ENCODE data around the gene PCDHA3.
"Not testable (repeated sequence)": the region's sequence is repeated elsewhere in the genome, so short reads cannot be mapped to it uniquely, and the experiment has no call there.

PCDHA3 gene

DNA sequence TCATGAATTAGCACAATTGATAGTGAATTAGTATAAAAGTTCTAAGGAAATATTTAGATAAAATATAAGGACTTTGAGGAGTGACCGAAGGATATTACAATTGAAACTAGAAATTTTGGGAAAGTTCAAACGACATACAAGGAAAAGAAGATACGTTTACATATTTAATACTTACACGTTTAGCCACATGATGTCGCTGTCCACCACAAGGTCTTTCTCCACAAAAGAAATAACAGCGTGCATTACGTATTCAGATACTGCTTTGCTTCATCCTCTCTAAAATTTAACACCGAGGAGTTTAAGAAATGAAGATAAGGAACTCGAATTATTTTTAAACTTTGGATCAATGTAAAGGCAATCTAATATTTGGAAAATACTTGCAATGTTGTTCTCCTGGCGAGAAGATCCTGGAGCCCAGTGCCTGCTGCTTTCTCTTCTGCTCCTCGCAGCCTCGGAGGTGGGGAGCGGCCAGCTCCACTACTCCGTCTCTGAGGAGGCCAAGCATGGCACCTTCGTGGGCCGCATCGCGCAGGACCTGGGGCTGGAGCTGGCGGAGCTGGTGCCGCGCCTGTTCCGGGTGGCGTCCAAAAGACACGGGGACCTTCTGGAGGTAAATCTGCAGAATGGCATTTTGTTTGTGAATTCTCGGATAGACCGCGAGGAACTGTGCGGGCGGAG, at the start of gene PCDHA3:
Gene PCDHA3, plus strand, starts transcription at position 242 of the 678 bp plus-strand sequence.
- Histone ChIP-seq H3K4me1 (ENCODE audit: control insufficient read depth, insufficient read depth, low read length) (no peaks in the 10 kb centered on the region), H3K36me3 (ENCODE audit: control insufficient read depth, insufficient read depth, low read length) (no peaks in the 10 kb centered on the region), H3K4me3 (ENCODE audit: low read length) (peak within 1 kb of the TSS; percentile 14), H3K27me3 (ENCODE audit: control insufficient read depth, insufficient read depth, low read length) (no peaks in the 10 kb centered on the region), H3K27ac (ENCODE audit: low read depth, low read length) (no peak within 1 kb of the TSS), H3K9ac (ENCODE audit: low read length) (no peak within 1 kb of the TSS)

DNA sequence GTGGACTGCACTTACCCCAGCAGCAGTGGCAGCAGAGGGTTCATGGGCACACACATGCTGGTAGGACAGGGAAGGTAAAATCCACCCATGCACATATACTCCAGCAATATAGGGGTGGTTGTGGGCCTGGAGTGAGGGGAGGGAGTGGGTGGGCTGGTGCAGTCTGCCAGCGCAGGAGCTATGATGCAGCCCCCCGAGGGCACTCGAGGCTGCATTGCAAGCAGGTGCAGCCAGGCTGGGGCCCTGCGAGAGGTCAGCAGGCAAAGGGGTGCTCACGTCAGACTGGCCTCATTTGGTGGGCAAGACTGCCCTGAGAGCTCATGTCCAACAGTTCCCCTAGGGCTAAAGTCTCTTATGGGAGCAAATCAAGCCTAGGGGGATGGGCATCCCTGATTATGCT, 47.3 kb upstream of the PCDHA3 start:
- Histone ChIP-seq H3K36me3 (ENCODE audit: control insufficient read depth, insufficient read depth, low read length) (no peaks in the 10 kb centered on the region), H3K27ac (ENCODE audit: low read depth, low read length) (no peak overlapping the region), H3K9ac (ENCODE audit: low read length) (no peak overlapping the region), H3K4me3 (ENCODE audit: low read length) (no peak overlapping the region), H3K4me1 (ENCODE audit: control insufficient read depth, insufficient read depth, low read length) (no peaks in the 10 kb centered on the region), H3K27me3 (ENCODE audit: control insufficient read depth, insufficient read depth, low read length) (no peaks in the 10 kb centered on the region)

DNA sequence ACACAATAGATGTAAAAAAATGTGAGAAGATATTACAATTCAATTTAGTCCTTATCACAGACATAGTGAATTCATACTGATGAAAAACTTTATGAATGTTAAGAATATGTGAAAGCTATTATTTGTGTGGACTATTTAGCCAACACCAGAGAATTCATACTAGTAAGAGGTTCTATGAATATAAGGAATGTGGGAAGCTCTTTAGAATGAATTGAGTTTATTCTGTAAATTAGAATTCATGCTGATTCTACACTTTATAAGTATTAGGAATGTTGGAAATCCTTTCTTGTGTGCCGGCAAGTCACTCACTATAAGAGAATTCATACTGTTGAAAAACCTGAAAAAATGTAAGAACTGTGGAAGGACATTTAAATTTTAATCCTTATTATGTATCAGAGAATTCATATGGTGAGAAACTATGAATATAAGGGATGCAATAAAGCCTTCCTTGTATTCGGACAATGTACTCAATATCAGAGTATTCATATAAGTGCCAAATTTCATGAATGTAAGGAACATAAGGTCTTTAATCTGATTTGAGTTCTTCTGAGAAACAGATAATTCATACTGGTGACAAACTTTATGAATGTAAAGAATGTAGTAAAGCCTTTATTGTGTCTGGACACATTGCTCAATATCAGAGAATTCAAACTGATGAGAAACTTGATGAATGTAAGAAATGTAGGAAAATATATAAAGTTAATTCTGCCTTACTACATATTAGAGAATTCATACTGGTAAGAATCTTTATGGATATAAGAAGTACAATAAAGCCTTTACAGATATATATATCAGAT, 36.5 kb upstream of the PCDHA3 start:
- Histone ChIP-seq H3K27me3 (ENCODE audit: control insufficient read depth, insufficient read depth, low read length) (no peaks in the 10 kb centered on the region), H3K36me3 (ENCODE audit: control insufficient read depth, insufficient read depth, low read length) (no peaks in the 10 kb centered on the region), H3K9ac (ENCODE audit: low read length) (no peak overlapping the region), H3K27ac (ENCODE audit: low read depth, low read length) (no peak overlapping the region), H3K4me3 (ENCODE audit: low read length) (no peak overlapping the region), H3K4me1 (ENCODE audit: control insufficient read depth, insufficient read depth, low read length) (no peaks in the 10 kb centered on the region)

GRCh38 chr5:140767444-140767843, 33.4 kb upstream of the PCDHA3 start:
- no peak overlapping the region for H3K4me3 ChIP-seq (ENCODE audit: low read length)
- H3K27ac ChIP-seq (ENCODE audit: low read depth, low read length): no peak overlapping the region
- no peaks in the 10 kb centered on the region for H3K4me1 ChIP-seq (ENCODE audit: control insufficient read depth, insufficient read depth, low read length)

DNA sequence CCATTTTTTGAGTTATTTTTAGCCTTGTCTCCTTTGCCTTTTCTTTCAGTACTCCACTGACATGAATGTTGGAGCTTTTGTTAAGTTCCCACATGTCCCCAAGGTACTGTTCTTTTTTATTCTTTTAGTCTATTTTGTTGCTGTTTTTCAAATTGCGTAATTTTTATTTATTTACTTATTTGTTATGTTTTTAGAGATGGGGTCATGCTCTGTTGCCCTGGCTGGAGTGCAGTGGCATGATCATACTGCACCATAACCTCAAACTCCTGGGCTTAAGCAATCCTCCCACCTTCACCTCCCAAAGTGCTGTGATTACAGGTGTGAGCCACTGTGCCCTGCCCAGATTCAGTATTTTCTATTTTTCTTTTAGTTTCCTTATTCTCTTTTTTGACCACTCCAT, 20.3 kb upstream of the PCDHA3 start:
- H3K27me3 ChIP-seq (ENCODE audit: control insufficient read depth, insufficient read depth, low read length): no peaks in the 10 kb centered on the region
- no peaks in the 10 kb centered on the region for H3K4me1 ChIP-seq (ENCODE audit: control insufficient read depth, insufficient read depth, low read length)
- H3K36me3 ChIP-seq (ENCODE audit: control insufficient read depth, insufficient read depth, low read length): no peaks in the 10 kb centered on the region
- no peak overlapping the region for H3K27ac ChIP-seq (ENCODE audit: low read depth, low read length)
- H3K9ac ChIP-seq (ENCODE audit: low read length): no peak overlapping the region
- H3K4me3 ChIP-seq (ENCODE audit: low read length): no peak overlapping the region

More at GRCh38 chr5:140767444-140767843, 33.4 kb upstream of the PCDHA3 start:
- H3K9ac ChIP-seq (ENCODE audit: low read length): no peak overlapping the region
- no peaks in the 10 kb centered on the region for H3K27me3 ChIP-seq (ENCODE audit: control insufficient read depth, insufficient read depth, low read length)
- no peaks in the 10 kb centered on the region for H3K36me3 ChIP-seq (ENCODE audit: control insufficient read depth, insufficient read depth, low read length)

DNA sequence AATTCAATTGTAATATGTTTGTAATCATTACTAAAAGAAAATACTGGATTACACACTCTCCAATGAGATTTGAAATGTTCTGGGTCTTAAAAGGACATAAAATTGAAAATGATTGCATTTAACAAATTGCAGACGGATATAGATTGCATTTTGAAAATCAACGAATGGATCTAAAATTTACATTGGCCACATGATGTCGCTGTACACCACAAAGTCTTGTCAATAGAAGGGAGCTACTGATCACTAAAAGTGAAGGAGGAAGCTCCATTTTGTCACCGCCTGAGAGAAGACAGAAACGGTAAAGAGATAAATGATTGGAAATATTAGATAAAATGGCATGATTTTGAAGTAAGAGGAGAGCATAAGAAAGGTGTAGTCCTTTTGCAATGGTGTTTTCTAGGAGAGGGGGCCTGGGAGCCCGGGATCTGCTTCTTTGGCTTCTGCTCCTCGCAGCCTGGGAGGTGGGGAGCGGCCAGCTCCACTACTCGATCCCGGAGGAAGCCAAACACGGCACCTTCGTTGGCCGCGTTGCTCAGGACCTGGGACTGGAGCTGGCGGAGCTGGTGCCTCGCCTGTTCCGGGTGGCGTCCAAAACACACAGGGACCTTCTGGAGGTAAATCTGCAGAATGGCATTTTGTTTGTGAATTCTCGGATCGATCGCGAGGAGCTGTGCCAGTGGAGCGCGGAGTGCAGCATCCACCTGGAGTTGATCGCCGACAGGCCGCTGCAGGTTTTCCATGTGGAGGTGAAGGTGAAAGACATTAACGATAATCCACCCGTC, 14.8 kb upstream of the PCDHA3 start, which contains the start of gene PCDHA1:
Gene PCDHA1, plus strand, starts transcription at position 236 of the 782 bp plus-strand sequence.
- no peak within 1 kb of the TSS for H3K4me3 ChIP-seq (ENCODE audit: low read length)
- H3K9ac ChIP-seq (ENCODE audit: low read length): no peak within 1 kb of the TSS
- no peaks in the 10 kb centered on the region for H3K27me3 ChIP-seq (ENCODE audit: control insufficient read depth, insufficient read depth, low read length)
- H3K4me1 ChIP-seq (ENCODE audit: control insufficient read depth, insufficient read depth, low read length): no peaks in the 10 kb centered on the region
- H3K36me3 ChIP-seq (ENCODE audit: control insufficient read depth, insufficient read depth, low read length): no peaks in the 10 kb centered on the region
- H3K27ac ChIP-seq (ENCODE audit: low read depth, low read length): no peak within 1 kb of the TSS

GRCh38 chr5:140787422-140787821, 13.4 kb upstream of the PCDHA3 start:
- H3K27ac ChIP-seq (ENCODE audit: low read depth, low read length); H3K27me3 ChIP-seq (ENCODE audit: control insufficient read depth, insufficient read depth, low read length); H3K9ac ChIP-seq (ENCODE audit: low read length); H3K4me3 ChIP-seq (ENCODE audit: low read length); H3K4me1 ChIP-seq (ENCODE audit: control insufficient read depth, insufficient read depth, low read length); H3K36me3 ChIP-seq (ENCODE audit: control insufficient read depth, insufficient read depth, low read length): not testable (repeated sequence)

DNA sequence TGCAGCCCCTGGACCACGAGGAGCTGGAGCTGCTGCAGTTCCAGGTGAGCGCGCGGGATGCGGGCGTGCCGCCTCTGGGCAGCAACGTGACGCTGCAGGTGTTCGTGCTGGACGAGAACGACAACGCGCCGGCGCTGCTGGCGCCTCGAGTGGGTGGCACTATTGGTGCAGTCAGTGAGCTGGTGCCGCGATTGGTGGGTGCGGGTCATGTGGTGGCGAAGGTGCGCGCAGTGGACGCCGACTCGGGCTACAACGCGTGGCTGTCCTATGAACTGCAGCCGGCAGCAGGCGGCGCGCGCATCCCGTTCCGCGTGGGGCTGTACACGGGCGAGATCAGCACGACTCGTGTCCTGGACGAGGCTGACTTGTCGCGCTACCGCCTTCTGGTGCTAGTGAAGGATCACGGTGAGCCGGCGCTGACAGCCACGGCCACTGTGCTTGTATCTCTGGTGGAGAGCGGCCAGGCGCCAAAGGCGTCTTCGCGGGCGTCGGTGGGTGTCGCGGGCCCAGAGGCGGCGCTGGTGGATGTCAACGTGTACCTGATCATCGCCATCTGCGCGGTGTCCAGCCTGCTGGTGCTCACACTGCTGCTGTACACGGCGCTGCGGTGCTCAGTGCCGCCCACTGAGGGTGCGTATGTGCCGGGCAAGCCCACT, 12.9 kb upstream of the PCDHA3 start:
- H3K36me3 ChIP-seq (ENCODE audit: control insufficient read depth, insufficient read depth, low read length); H3K27ac ChIP-seq (ENCODE audit: low read depth, low read length); H3K9ac ChIP-seq (ENCODE audit: low read length); H3K4me1 ChIP-seq (ENCODE audit: control insufficient read depth, insufficient read depth, low read length); H3K4me3 ChIP-seq (ENCODE audit: low read length); H3K27me3 ChIP-seq (ENCODE audit: control insufficient read depth, insufficient read depth, low read length): not testable (repeated sequence)

DNA sequence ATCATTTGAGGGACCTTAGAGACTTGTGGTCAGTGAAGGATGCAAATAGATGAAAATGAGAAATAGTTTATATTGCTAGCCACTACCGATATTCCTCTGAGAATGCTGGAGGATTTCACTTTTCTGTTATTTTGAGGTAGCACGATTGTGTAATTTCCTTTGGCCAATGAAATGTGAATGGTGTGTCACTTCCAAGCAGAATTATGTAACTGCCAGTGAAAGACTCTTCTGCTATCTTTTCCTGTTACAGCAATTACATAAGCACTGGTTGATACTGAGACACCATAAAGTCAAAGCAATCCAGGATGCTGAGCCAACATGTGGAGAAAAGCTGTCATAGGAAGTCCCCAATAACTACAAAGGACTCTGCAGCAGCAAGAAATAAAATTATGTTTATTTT, 9.8 kb upstream of the PCDHA3 start:
- H3K36me3 ChIP-seq (ENCODE audit: control insufficient read depth, insufficient read depth, low read length): no peaks in the 10 kb centered on the region
- no peaks in the 10 kb centered on the region for H3K4me1 ChIP-seq (ENCODE audit: control insufficient read depth, insufficient read depth, low read length)
- no peaks in the 10 kb centered on the region for H3K27me3 ChIP-seq (ENCODE audit: control insufficient read depth, insufficient read depth, low read length)
- H3K4me3 ChIP-seq (ENCODE audit: low read length): no peak overlapping the region
- H3K9ac ChIP-seq (ENCODE audit: low read length): no peak overlapping the region
- no peak overlapping the region for H3K27ac ChIP-seq (ENCODE audit: low read depth, low read length)

- Histone ChIP-seq H3K27me3 (ENCODE audit: control insufficient read depth, insufficient read depth, low read length) (no peaks in the 10 kb centered on the region), H3K4me1 (ENCODE audit: control insufficient read depth, insufficient read depth, low read length) (no peaks in the 10 kb centered on the region), H3K4me3 (ENCODE audit: low read length) (no peak within 1 kb of the TSS), H3K27ac (ENCODE audit: low read depth, low read length) (no peak within 1 kb of the TSS), H3K9ac (ENCODE audit: low read length) (no peak within 1 kb of the TSS), H3K36me3 (ENCODE audit: control insufficient read depth, insufficient read depth, low read length) (no peaks in the 10 kb centered on the region)
Measured at GRCh38 chr5:140794595-140795258, 6.1 kb upstream of the PCDHA3 start, which contains the start of gene PCDHA2. Gene PCDHA2, plus strand, starts transcription at chr5:140794852.

- no peak overlapping the region for H3K9ac ChIP-seq (ENCODE audit: low read length)
- H3K27me3 ChIP-seq (ENCODE audit: control insufficient read depth, insufficient read depth, low read length): no peaks in the 10 kb centered on the region
- no peaks in the 10 kb centered on the region for H3K4me1 ChIP-seq (ENCODE audit: control insufficient read depth, insufficient read depth, low read length)
- no peaks in the 10 kb centered on the region for H3K36me3 ChIP-seq (ENCODE audit: control insufficient read depth, insufficient read depth, low read length)
- no peak overlapping the region for H3K4me3 ChIP-seq (ENCODE audit: low read length)
- no peak overlapping the region for H3K27ac ChIP-seq (ENCODE audit: low read depth, low read length)
Measured at GRCh38 chr5:140795259-140795641, 5.6 kb upstream of the PCDHA3 start.

Measured in rectal smooth muscle tissue (tissue), 1 donor.